MCF 10A (cell line): Measurements from ENCODE around the gene C7orf25. TPM values are rescaled to one million over a fixed set of nuclear protein-coding genes. Genes with fewer than 3 reads are reported as not detected.
A peak's percentile ranks its signal among the peaks of the same experiment; 100 is the strongest.
"Not testable (repeated sequence)": the region's sequence is repeated elsewhere in the genome, so short reads cannot be mapped to it uniquely, and the experiment has no call there.

Experiments
- BruUV-seq: library from RNA; stranded (reverse); fragments of 400-500 nt; replicated peaks from 2 replicates; lab custom pipeline; 2021; lab: Mats Ljungman, UMichigan
- CTCF ChIA-PET: fragments of 300-600 bp; sonication (Branson Sonifier 250); formaldehyde crosslinking; extraction: SDS; loops from one replicate; lab custom pipeline; 2021; ENCODE audit warnings: antibody characterized with exemption, inconsistent platforms; lab: Yijun Ruan, JAX
- POLR2A ChIA-PET: fragments of 300-600, 350-650 bp; sonication (Branson Sonifier 250); formaldehyde crosslinking; extraction: SDS; loops from one replicate; lab custom pipeline; 2020; ENCODE audit warnings: antibody characterized with exemption, inconsistent platforms; lab: Yijun Ruan, JAX
- DNase-seq: peaks from one replicate; pipeline ENCODE4 v3.0.0-alpha.2; 2018; ENCODE audit not compliant: unreplicated experiment
- H3K27ac Mint-ChIP-seq: one replicate; pipeline ENCODE4 v1.8.0; 2022; ENCODE audit warnings: mild to moderate bottlenecking, low read depth, mixed read lengths; ENCODE audit not compliant: unreplicated experiment
- H3K27me3 Mint-ChIP-seq: one replicate; pipeline ENCODE4 v1.8.0; 2022; ENCODE audit warnings: mixed read lengths; ENCODE audit not compliant: insufficient read depth, unreplicated experiment
- H3K36me3 Mint-ChIP-seq: one replicate; pipeline ENCODE4 v1.8.0; 2022; ENCODE audit warnings: mild to moderate bottlenecking, moderate library complexity, mixed read lengths; ENCODE audit not compliant: insufficient read depth, unreplicated experiment
- H3K4me1 Mint-ChIP-seq: one replicate; pipeline ENCODE4 v1.8.0; 2022; ENCODE audit warnings: mixed read lengths; ENCODE audit not compliant: insufficient read depth, unreplicated experiment
- H3K4me3 Mint-ChIP-seq: one replicate; pipeline ENCODE4 v1.8.0; 2022; ENCODE audit warnings: mild to moderate bottlenecking, moderate library complexity, mixed read lengths; ENCODE audit not compliant: unreplicated experiment
- H3K9me3 Mint-ChIP-seq: one replicate; pipeline ENCODE4 v1.8.0; 2022; ENCODE audit warnings: mixed read lengths; ENCODE audit not compliant: unreplicated experiment
- intact Hi-C: fragments of 100-400 bp; cut with micrococcal nuclease; formaldehyde crosslinking; loops from 2 replicates; pipeline ENCODE4 v1.14.1; 2022
- total RNA-seq: library from RNA; stranded (reverse); gene quantifications from 2 replicates; pipeline ENCODE4 v1.2.3, GENCODE V29; 2022
- TF ChIP-seq, protein P1 (sequence below): fragments of 200-600 bp; IDR thresholded peaks from one replicate; pipeline ENCODE4 v1.8.0; 2022; ENCODE audit warnings: antibody characterized with exemption, mild to moderate bottlenecking; ENCODE audit not compliant: unreplicated experiment

The C7orf25 gene
- total RNA-seq, 1 experiment from 2014 or later = 5.4 TPM

DNA sequence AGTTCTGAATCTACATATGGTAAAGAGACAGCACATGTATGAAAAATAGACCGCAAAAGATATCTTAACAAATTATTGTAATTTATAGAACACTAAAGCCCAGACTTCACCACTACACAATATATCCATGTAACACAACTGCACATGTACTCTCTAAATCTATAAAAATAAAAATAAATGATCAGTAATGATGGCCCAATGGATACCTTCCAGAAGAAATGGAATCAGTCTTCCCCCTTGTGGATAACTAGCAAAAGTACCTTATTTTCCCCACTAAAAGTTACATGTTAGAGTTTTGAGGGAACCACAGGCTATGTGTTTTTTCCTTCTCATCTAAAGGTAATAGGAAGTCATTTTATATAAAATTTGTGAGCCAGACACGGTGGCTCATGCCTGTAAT, 25.7 kb downstream of the C7orf25 start:
- Mint-ChIP-seq H3K4me1 (peaks cover 9% of the 10 kb centered on the region), H3K27me3 (no peaks in the 10 kb centered on the region), H3K4me3 (no peak overlapping the region), H3K27ac (no peak overlapping the region), H3K36me3 (no peaks in the 10 kb centered on the region), H3K9me3 (no peaks in the 10 kb centered on the region)
- no TSS peak for BruUV-seq
- POLR2A ChIA-PET = interaction anchor here (1.5 kb wide), 2 partner anchors 24 to 945 kb away, joined by 4 read pairs; no protein-coding TSS in a partner anchor
- CTCF ChIA-PET = interaction anchor here (0.6 to 3.4 kb wide), 7 partner anchors 9 to 945 kb away, joined by 3 to 19 read pairs (median 4); no protein-coding TSS in a partner anchor
- DNase-seq = peak; percentile 42
- TF ChIP-seq, protein P1, sequence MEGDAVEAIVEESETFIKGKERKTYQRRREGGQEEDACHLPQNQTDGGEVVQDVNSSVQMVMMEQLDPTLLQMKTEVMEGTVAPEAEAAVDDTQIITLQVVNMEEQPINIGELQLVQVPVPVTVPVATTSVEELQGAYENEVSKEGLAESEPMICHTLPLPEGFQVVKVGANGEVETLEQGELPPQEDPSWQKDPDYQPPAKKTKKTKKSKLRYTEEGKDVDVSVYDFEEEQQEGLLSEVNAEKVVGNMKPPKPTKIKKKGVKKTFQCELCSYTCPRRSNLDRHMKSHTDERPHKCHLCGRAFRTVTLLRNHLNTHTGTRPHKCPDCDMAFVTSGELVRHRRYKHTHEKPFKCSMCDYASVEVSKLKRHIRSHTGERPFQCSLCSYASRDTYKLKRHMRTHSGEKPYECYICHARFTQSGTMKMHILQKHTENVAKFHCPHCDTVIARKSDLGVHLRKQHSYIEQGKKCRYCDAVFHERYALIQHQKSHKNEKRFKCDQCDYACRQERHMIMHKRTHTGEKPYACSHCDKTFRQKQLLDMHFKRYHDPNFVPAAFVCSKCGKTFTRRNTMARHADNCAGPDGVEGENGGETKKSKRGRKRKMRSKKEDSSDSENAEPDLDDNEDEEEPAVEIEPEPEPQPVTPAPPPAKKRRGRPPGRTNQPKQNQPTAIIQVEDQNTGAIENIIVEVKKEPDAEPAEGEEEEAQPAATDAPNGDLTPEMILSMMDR = peak; percentile 56
- intact Hi-C loops = loop anchor here (10.0 kb wide), 2 partner anchors 311 to 611 kb away; no protein-coding TSS in a partner anchor

- H3K4me1 Mint-ChIP-seq, DNase-seq, H3K27ac Mint-ChIP-seq, H3K27me3 Mint-ChIP-seq, H3K36me3 Mint-ChIP-seq, BruUV-seq, H3K9me3 Mint-ChIP-seq, H3K4me3 Mint-ChIP-seq: not testable (repeated sequence)
- ChIA-PET CTCF (interaction anchor here (0.6 to 5.4 kb wide), 5 partner anchors 8 to 1033 kb away, joined by 3 to 50 read pairs (median 3); no protein-coding TSS in a partner anchor), POLR2A (interaction anchor here (0.7 kb wide), 1 partner anchor 552 kb away, joined by 4 read pairs; no protein-coding TSS in a partner anchor)
- intact Hi-C loops = loop anchor here (10.0 kb wide), 2 partner anchors 310 to 610 kb away; no protein-coding TSS in a partner anchor
Measured at GRCh38 chr7:42885183-42885582, 26.7 kb downstream of the C7orf25 start.

- intact Hi-C loops = loop anchor here (10.0 kb wide), 2 partner anchors 309 to 609 kb away; no protein-coding TSS in a partner anchor
- no peaks in the 10 kb centered on the region for H3K9me3 Mint-ChIP-seq
- ChIA-PET POLR2A (interaction anchor here (0.6 to 1.5 kb wide), 3 partner anchors 27 to 47 kb away, joined by 3 to 4 read pairs (median 3); partner anchors contain the start of genes C7orf25 and PSMA2), CTCF (interaction anchor here (0.5 to 5.4 kb wide), 3 partner anchors 51 to 942 kb away, joined by 3 to 50 read pairs (median 3); no protein-coding TSS in a partner anchor)
- H3K27me3 Mint-ChIP-seq = no peaks in the 10 kb centered on the region
- no peaks in the 10 kb centered on the region for H3K36me3 Mint-ChIP-seq
- peak; percentile 95 for DNase-seq
- H3K27ac Mint-ChIP-seq = no peak overlapping the region
- H3K4me3 Mint-ChIP-seq = no peak overlapping the region
- TF ChIP-seq, protein P1 = no peak
- no TSS peak for BruUV-seq
- H3K4me1 Mint-ChIP-seq = peaks cover 9% of the 10 kb centered on the region
Measured at GRCh38 chr7:42883950-42884349, 27.9 kb downstream of the C7orf25 start.

- Mint-ChIP-seq H3K27ac (no peak overlapping the region), H3K27me3 (no peaks in the 10 kb centered on the region), H3K4me3 (no peak overlapping the region), H3K4me1 (peaks cover 9% of the 10 kb centered on the region), H3K36me3 (no peaks in the 10 kb centered on the region), H3K9me3 (no peaks in the 10 kb centered on the region)
- intact Hi-C loops = loop anchor here (10.0 kb wide), 2 partner anchors 306 to 606 kb away; no protein-coding TSS in a partner anchor
- ChIA-PET POLR2A (no interaction called here), CTCF (interaction anchor here (1.2 to 5.4 kb wide), 3 partner anchors 13 to 938 kb away, joined by 3 to 50 read pairs (median 5); no protein-coding TSS in a partner anchor)
- TF ChIP-seq, protein P1 = no peak
- BruUV-seq = no TSS peak
- DNase-seq = no peak
Measured at GRCh38 chr7:42880392-42880791, 31.5 kb downstream of the C7orf25 start.
